ENCODE results near the gene HAP1. TPM values are rescaled to one million over a fixed set of nuclear protein-coding genes. Genes with fewer than 3 reads are reported as not detected.
A peak's percentile ranks its signal among the peaks of the same experiment; 100 is the strongest.

The HAP1 gene
- total and polyA plus RNA-seq, 11 donors: 0.07 to 0.35 (median 0.10) TPM; not detected in 6

GRCh38 chr17:41680426-41681040 lies 53.9 kb downstream of the HAP1 start:
- Histone ChIP-seq H3K36me3 (no peaks in the 10 kb centered on the region), H3K4me1 (peaks cover 0 to 42% (median 2%) of the 10 kb centered on the region in 12 donors), H3K27ac (no peak overlapping the region), H3K4me3 (no peak overlapping the region), H3K27me3 (no peaks in the 10 kb centered on the region), H3K9me3 (no peaks in the 10 kb centered on the region)
- ATAC-seq: no peak
- intact Hi-C loops (cut with DNase I): no loop called here
- DNase-seq: no peak
- TF ChIP-seq CTCF (IDR thresholded peaks at IDR 0.05) (no peak), POLR2A (IDR thresholded peaks at IDR 0.05) (no peak)
- WGBS, 4 donors: 81 to 89% (median 84%) methylated on average over 10 of the region's 10 CpGs

- peak in 1 of 5 donors; percentile 11 for DNase-seq
- Histone ChIP-seq H3K36me3 (no peaks in the 10 kb centered on the region), H3K9me3 (no peaks in the 10 kb centered on the region), H3K4me1 (peaks cover 0 to 46% (median 2%) of the 10 kb centered on the region in 12 donors), H3K27me3 (no peaks in the 10 kb centered on the region), H3K4me3 (no peak overlapping the region), H3K27ac (peak overlapping the region in 10 of 12 donors; percentile 51 to 92 (median 76))
- intact Hi-C loops (cut with DNase I): no loop called here
- WGBS, 4 donors: 58 to 82% (median 66%) methylated on average over 5 of the region's 5 CpGs
- ATAC-seq: no peak
- no peak for TF ChIP-seq POLR2A (IDR thresholded peaks at IDR 0.05)
- TF ChIP-seq CTCF (IDR thresholded peaks at IDR 0.05): no peak
These were observed 54.6 kb downstream of the HAP1 start for GRCh38 chr17:41679740-41680425.

GRCh38 chr17:41678907-41679739 lies 55.3 kb downstream of the HAP1 start:
- ATAC-seq (peak; percentile 41 to 90 (median 77)), DNase-seq (peak in 2 of 5 donors; percentile 24 to 36)
- TF ChIP-seq POLR2A (IDR thresholded peaks at IDR 0.05) (no peak), CTCF (IDR thresholded peaks at IDR 0.05) (peak in 8 of 12 donors; percentile 16 to 50 (median 22))
- peak overlapping the region in 10 of 12 donors; percentile 16 to 52 (median 35) for H3K4me3 ChIP-seq
- H3K27ac ChIP-seq: peak overlapping the region; percentile 65 to 92 (median 76)
- WGBS, 4 donors: 37 to 50% (median 38%) methylated on average over 6 of the region's 6 CpGs
- peaks cover 0 to 46% (median 2%) of the 10 kb centered on the region in 12 donors for H3K4me1 ChIP-seq
- intact Hi-C loops (cut with DNase I): no loop called here
- no peaks in the 10 kb centered on the region for H3K9me3 ChIP-seq
- H3K27me3 ChIP-seq: no peaks in the 10 kb centered on the region
- H3K36me3 ChIP-seq: no peaks in the 10 kb centered on the region

Data from heart left ventricle (tissue), 16 donors.